Activated CD4-positive, alpha-beta T cell treated with anti-CD3 and anti-CD28 coated beads, Interleukin-2, Interleukin-4, amounts not matched to agents 100 ng/mL and 50 ng/mL, durations not matched to agents 16 hours and 8 hours (primary cell): ENCODE data around the gene INPP5D.

Experiments used
- DNase-seq: peaks from one replicate; pipeline ENCODE4 v3.0.0-alpha.2; 2020; ENCODE audit warnings: low spot score

The INPP5D gene

DNA sequence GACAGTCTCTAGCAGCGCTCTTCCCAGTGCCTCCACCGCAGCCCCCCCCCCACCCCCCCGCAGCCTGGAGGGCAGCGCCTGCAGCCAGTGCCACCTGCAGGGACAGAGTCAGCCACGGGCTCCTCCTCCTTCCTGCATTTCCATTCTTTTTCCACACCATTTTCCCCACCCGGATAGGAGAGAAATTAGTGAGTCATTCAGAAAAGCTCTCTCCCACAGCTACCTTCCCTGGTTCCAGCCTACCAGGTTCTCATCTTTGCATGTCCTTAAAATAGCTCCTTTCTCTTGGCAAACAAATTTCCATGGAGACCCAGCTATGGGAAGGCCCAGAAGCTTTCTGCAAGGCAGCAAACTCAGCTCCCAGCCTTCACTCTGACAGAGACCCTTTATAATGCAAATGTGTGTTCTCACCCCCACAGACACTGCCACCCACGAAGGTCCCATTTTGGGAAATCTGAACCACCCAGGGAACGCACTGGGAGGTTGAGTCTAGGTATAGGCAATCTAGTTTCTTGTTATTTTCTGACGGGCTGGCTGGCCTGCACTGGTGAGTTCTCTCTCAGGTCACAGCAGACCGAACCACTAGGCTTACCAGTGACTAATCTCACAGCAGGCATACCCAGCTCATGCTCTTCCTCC lies 149.5 kb downstream of the INPP5D start:
- no peak for DNase-seq

DNA sequence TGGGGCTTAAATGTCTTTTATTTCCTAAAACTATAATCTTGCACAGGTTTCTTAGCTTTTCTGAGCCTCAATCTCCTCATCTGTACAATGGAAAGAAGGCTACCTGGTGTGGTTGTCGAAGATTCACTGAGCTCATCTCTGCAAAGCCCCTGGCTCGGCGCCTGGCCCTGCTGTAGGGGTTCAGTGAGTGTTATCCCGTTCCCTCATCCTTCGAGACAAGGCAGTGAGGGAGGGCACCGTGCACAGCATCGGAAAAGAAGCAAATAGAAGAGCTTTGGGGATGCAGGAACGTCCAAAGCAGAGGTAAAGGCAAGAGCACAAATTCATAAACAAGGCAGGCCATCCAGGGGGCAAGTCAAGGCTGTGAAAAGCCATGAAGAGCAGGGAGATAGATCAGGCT lies 150.1 kb downstream of the INPP5D start:
- no peak for DNase-seq

DNA sequence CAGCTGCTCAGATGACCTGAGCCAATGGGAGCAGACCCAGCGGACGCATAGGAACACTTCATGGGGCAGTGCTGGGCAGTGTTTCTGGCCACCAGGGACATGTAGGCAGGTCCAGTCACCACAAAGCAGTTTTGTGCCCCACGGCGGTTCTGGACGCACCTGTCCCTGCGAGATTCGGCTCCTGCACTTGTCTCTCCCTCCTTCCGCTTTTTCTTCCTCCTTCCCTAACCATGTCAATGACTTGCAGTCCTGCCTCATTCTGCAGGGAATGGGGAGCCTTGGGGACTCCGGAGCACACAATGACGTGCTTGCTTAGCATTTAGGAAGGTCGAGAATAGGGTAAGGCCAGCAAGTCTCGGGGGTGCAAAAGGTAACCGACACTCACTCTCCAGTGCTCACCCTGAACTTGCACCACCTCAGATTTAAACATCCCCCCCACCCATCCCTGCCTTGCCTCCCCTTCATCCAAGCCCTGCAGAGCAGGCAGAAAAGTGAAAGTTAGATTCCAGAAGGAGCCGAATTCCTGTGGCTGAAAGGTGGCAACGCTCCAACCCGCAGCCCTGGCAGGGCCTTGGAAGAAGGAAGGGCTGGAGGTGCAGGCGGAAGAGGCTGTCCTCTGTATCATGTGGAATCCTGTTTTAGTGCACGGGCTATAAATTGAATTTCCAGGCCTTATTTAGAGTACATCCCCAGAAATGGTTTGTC lies 150.9 kb downstream of the INPP5D start:
- no peak for DNase-seq

DNA sequence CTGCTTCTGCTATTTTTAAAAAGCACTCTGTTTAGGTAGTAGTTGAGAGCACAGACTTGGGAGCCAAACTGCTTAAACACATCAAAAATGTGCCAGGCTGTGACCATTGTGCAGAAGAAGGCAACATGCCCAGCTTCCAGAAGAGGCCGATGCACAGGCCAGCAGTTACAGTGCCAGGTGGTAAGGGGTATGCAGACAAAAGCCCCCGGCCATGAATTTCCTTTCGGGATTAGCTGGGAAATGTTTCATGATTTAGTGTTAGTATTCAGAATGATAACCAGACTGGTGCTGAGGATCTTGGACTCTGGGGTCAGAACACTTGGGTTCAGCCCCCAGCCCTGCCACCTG lies 151.4 kb downstream of the INPP5D start:
- no peak for DNase-seq

DNA sequence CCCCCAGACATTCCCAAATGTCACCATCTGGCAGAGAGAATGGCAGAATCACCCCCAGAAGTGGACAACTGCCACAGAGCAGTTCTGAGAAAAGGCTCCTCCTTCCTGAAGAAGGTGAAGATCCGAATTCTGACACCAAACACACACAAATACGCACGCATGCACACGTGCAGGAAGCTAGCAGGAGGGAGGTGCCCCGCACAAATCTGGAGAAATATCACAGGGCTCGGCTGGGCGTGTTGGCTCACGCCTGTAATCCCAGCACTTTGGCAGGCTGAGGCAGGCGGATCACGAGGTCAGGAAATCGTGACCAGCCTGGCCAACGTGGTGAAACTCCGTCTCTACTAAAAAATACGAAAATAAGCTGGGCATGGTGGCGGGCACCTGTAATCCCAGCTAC lies 152.9 kb downstream of the INPP5D start:
- no peak for DNase-seq

DNA sequence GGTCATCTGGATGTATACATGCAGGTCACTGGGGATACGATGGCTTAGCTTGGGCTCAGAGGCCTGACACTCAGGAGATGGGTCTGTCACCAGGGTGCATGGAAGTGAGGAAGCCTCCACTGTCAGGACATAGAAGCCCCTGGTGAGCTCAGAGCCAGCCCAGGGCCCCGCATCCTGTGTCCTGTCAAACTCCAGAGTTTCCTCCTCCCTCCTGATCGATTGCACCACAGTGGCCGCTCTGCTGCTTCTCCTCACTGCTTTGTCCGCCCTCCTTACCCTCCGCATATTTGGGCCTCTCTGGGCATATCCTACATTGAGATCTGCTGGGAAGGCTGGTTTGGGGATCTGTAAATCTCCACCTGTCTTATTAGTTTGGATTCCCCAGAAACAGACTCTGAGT lies 153.8 kb downstream of the INPP5D start:
- DNase-seq = no peak

DNA sequence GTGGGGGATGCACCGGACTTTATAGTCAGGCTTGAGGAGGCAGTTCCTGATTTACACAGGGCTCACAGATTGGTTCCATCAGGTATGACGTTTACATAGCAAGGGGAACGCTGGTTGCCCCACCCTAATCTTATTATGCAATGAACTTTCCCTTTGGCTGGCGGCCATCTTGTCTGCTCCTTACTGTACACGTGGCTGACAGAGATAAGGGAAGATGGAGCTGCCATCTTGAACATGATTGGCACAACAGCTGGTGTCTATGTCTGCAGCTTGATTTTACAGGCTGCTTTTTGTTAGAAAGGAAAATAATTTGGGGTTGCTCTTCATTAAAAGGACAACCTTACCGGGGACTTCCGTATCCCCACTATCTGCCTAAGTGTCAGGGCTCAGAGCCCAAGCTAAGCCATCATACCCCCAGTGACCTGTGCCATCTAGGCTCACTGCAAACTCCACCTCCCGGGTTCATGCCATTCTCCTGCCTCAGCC lies 157.8 kb downstream of the INPP5D start:
- DNase-seq = no peak

DNA sequence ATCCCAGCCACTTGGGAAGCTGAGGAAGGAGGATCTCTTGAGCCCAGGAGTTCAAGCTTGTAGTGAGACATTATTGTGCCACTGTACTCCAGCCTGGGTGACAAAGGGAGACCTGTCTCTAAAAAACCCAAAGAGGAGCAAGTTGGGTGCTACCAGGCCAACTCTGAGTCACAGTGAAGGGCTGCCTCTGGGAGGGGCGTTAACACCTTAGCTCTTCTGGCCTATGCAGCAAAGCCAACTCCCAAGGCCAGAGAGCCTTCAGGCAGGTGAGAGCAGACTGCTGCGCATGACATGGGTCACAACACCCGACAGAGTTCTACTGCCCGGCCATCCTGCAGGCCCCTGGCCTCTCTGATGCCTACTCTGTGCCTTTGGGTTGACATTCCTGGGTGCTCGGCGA lies 158.7 kb downstream of the INPP5D start:
- DNase-seq = no peak

DNA sequence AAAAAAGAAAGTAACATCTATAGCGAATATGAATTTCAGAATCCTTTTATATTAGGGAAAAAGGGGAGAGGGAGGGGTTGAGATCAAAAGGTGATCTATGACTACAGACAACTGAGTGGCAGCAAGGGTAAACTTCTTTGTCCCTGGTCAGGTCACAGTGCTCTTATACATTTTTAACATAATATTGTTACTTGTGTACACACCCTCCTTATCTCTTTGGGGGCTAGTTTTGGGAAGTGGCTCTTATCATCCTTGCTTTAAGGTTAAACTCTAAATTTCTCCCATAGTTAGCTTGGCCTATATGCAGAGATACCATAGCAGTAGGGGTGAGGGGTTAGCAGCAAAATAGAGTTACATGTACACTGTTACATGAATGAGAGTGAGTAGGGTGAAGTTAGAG lies 159.7 kb downstream of the INPP5D start:
- DNase-seq = no peak

DNA sequence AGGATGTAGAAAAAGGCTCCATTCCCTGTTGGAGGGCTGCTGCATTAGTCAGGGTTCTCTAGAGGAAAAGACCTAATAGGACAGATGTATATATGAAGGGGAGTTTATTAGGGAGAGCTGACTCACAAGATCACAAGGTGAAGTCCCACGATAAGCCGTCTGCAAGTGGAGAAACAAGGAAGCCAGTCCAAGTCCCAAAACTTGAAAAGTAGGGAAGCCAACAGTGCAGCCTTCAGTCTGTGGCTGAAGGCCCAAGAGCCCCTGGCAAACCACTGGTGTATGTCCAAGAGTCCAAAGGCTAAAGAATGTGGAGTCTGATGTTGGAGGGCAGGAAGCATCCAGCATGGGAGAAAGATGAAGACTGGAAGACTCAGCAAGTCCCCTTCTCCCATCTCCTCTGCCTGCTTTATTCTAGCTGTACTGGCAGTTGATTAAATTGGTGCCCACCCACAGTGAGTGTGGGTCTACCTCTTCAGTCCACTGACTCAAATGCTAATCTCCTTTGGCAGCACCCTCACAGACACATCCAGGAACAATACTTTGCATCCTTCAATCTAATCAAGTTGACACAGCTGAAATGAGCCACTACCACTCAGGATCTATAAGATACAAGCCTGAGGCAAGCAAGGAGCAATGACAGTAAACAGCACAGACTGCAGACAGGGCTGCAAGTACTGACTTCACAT lies 161.4 kb downstream of the INPP5D start:
- DNase-seq = no peak

DNA sequence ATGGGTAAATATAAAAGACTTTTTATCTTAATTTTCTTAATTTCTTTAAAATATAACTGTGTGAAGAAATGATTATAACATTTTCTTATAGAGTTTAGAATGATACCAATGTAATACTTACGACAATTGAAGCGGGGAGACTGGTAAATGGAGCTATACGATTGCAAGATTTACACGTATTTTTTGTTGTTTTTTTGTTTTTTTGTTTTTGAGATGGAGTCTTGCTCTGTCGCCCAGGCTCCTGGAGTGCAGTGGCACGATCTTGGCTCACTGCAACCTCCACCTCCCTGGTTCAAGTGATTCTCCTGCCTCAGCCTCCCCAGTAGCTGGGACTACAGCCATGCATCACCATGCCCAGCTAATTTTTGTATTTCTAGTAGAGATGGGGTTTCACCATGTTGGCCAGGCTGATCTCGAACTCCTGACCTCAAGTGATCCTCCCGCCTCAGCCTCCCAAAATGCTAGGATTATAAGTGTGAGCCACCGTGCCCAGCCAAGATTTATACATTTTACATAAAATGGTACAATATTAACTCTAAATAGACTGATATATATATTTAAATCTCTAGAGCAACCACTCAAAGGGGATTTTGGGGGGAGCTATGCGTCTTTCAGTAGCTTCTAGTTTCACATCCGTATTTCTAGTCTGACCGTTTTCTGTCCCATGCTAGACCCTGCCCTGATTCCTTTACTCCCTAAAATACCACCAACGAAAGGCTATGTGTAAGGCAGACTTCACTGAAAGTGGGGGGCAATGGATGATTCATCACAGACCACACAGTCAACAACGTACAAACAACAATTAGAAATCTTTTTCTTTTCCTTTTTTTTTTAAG lies 163.1 kb downstream of the INPP5D start:
- no peak for DNase-seq

DNA sequence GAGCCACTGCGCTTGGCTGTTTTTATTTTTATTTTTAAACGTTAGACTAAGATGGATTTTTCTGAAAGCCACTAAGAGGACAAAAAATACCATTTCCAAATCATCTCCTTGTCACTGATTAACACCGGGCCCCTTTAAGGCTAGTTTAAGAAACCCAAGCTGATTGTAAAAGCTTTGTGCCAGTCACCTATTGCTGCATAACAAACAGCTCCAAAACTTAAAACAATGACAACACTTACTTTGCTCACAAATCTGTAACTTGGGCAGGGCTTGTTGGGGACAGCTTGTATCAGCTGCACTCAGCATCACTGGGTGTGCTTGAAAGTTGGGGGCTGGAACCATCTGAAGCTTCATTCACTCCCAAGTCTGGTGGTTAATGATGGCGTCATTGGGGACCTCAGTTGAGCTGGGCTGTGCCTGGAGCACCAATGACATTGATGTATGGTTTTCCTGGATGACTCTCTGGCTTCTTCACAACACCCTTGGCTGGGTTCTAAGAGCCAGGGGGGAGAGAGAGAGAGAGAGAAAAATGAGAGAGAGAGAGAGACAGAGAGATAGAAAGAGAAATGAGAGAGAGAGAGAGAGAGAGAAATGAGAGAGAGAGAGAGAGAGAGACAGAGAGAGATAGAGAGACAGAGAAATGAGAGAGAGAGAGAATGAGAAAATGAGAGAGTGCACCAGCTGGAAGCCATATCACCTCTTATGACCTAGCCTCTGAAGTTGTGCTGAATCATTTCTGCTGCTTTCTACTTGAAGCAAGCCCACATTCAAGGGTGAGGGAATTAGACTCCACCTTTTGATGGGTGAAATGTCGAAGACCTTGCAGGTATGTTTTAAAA lies 165.3 kb downstream of the INPP5D start:
- DNase-seq = no peak

DNA sequence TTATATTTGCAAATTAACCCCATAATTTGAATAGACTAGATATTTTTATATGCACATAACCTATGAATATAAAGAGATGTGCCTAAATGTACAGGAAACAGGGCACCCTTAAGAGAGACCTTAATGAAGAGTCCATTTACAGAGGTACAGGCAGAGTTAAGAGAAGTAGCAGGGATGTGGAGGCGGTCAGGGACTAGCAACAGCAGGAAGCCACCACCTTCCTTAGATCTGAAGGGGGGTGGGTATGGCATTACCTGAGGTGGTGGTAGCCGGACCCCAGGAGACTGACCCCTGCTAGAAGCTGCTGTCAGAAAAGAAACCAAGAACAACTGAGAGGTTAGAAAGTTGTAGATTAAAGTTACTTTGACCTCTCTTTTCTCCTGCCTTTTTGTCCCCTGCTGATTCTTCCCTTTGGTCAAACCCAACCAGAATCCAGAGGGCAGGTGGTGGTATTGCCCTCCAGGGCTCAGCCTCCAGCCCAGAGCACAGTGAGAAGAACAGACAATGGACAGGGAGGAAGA lies 166.4 kb downstream of the INPP5D start:
- DNase-seq = no peak

DNA sequence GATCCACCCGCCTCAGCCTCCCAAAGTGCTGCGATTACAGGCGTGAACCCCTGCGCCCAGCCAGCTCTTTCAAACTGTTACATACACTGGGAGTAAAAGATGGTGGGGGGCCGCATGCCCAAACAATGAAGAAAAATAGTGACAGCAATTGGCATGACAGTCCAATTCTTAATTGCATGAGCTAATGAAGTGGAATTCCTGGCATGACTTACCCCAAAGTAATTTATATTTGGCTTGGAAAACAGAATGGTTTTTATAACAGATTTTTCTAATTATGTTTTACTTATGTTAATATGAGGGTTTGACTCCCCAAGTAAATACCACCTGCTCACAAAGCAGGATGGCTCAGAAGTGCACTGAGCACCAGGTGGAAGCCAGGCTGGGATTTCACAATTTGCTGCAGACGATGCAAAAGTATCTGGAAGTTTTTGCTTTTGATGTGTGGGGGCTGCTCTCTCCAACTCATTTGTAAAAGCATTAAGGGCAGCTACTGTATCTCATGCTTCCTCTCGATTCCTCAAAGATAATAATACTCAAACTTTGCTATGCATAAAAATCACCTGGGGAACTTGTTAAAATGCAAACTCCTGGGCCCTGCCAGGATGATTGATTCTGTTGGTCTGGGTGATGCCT lies 167.3 kb downstream of the INPP5D start:
- no peak for DNase-seq

DNA sequence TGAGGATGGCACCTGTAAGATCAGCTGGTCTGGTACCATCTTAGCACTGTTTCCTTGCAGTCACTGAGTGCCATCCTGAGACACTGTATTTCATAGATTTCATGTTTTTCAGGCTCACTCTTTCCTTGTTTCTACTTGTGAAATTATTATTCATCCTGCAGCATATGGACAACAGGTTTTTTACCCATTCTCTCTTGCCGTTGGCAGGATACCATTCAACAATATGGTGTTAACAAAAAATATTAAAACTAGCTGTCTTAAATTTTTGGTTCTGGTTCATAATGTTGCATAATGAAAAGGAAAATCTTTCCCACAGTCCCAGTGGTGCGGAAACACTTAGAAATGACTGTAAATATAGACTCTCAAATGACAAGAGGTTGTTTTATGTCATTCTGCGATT lies 168.2 kb downstream of the INPP5D start:
- no peak for DNase-seq

DNA sequence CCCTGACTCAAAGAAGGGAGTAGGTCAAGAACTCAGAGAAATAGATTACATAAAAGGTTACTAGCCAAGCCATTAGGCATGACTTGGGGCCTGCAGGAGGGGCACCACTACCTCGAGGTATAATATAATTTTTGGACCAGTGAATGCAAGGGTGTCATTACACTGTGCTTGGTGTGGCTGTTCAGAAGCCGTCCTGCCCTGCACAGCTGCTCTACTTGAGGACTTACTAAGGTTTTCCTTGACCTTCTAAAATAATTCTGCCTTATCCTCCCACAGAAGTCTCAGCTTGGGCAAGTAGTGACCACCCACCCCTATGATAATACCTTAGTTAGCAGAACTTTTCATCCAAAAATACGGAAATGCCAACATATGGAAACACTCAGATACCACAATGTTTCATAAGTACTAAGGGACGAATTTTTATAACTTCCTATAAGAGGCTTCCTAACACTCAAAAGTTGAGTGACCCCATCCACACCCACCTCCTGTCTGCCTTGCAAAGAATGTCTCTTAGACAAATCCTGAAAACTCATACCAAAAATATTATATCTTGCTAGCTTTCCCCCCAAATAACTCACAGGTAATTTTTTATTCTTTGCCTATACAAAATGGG lies 173.6 kb downstream of the INPP5D start:
- no peak for DNase-seq

DNA sequence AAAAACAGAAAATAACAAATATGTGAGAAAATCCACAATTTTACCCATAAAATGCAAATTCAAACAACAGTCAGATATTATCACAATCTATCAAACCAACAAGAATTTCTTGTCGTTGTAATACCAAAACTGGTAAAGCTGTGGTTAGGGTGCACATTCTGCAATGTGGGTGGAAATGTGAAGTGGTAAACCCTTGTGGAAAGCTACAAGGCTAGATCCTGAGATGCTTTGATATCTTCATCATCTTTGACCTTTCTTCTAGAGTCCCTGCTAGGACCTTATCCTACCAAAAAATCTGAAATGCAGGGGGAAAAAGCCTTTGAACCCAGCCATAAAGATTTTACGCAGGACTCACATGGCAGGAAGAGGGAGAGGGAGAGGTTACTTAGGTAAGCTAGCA lies 174.1 kb downstream of the INPP5D start:
- DNase-seq = peak; percentile 75

DNA sequence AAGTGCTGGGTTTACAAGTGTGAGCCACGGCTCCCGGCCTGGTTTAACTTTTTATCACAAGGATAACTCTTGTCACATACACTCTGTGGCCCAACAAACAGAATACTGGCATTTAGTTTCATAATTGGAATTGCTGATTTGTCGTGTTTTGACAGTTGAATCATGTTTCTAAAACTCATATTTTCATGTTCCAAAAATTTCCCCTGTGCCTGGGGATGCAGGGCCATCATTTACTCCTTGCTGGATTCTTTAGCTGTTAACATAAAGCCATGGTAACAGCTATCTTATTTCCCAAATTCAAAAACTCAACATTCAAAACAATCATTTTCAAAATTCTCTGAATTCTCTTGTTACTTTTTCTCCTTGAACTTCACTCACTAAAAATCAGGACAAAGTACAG lies 174.9 kb downstream of the INPP5D start:
- no peak for DNase-seq

DNA sequence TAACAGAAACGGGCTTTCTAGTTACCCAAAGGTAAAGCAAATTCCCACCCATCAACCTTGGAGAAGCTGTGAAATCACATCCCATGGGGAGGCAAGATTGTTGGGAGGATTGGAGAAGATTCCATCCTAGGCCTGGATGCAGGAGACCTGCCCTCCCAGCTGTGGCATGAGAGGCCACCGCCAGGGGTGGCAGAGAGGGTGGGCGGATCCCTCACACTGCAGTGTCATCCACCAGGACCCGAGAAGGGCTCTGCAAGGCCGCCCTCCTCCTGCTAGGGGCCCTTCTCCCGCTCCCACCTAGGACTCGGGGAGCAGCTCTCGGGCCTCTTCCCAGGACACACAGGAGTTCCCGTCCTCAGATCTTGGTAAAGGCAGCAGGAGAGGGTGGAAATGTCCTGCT lies 175.8 kb downstream of the INPP5D start:
- no peak for DNase-seq

DNA sequence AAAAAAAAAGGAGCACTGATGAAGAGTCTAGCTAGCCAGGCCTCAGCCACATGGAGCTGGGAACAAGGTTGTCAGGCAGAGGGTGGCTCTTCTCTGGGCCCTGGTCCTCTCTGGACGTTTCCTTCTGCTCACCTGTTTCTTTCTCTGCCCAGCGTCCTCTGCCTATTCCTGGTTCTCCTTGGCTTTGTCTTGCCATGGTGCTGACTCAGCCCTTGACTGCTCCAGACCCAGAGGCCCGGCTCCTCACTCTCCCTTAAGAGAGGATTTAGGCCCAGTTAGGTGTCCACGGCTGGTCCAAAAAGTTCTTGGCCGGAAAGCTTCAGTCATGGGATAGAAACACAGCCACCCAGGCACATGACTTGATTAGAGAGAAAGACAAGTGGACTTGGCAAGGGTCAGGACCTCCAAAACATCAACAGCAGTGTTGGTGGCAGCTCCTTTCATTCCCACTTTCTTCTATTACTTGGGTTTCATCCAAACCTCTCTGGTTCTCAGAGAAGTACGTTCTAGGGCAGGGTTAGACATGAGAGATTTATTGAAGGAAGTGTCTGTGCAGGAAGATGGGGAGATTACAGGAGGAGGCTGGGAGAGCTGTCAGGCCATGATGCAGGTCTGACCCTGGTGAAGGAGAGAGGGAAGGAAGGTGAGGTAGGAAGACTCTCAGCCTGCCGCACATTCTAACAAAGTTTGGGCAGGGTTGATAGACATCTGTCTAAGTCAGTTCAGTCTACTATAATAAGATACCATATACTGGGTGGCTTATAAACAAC lies 176.9 kb downstream of the INPP5D start:
- no peak for DNase-seq
